Adrenal gland (tissue), 5 donors: ENCODE data around the gene MAST2.

Experiments
- POLR2A ChIP-seq, 2 donors: fragments of 450-650 bp; IDR thresholded peaks; one replicate each; pipeline ENCODE4 v1.6.1; 2017; ENCODE audit warnings: antibody characterized with exemption in 2 of 2, mild to moderate bottlenecking in 2 of 2, moderate library complexity in 1 of 2
- TF ChIP-seq, protein P1 (sequence below), 6 experiments: fragments of 450-650 bp in 4 of 6; fragments of 200-600 bp in 2 of 6; sonication (generic) in 1 of 6; IDR thresholded peaks; 1 replicate in 5 of 6; 2 replicates in 1 of 6; pipeline versions ENCODE4 v1.5.1 to v1.8.0; 2016 to 2021; ENCODE audit warnings: antibody characterized with exemption in 6 of 6, mild to moderate bottlenecking in 2 of 6, moderate library complexity in 1 of 6
- donor health status: DM: no; HTN: no; CAD: no.

DNA sequence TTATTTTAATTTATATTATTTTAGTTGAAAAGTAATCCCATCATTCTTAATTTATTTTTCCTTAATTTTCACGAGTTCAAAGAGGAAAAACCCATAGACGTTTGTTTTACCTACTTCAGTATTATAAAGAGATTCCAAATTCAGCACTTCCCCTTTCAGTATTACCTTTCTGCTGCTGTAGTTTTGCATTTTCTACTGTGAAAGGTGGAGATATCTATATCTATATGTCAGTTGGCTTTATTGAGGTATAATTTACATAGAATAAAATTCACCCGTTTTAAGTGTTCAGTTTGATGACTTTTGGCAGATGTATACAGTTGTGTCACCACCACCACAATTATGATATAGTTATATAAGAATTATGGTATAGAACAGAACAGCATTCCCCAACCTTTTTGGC, 33.0 kb downstream of the MAST2 start:
- TF ChIP-seq, protein P1, sequence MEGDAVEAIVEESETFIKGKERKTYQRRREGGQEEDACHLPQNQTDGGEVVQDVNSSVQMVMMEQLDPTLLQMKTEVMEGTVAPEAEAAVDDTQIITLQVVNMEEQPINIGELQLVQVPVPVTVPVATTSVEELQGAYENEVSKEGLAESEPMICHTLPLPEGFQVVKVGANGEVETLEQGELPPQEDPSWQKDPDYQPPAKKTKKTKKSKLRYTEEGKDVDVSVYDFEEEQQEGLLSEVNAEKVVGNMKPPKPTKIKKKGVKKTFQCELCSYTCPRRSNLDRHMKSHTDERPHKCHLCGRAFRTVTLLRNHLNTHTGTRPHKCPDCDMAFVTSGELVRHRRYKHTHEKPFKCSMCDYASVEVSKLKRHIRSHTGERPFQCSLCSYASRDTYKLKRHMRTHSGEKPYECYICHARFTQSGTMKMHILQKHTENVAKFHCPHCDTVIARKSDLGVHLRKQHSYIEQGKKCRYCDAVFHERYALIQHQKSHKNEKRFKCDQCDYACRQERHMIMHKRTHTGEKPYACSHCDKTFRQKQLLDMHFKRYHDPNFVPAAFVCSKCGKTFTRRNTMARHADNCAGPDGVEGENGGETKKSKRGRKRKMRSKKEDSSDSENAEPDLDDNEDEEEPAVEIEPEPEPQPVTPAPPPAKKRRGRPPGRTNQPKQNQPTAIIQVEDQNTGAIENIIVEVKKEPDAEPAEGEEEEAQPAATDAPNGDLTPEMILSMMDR (IDR thresholded peaks at IDR 0.05): no peak
- TF ChIP-seq POLR2A (IDR thresholded peaks at IDR 0.05): no peak
